Hypothalamus (tissue), 51 donors: ENCODE data around the gene CSRP2.
A peak's percentile ranks its signal among the peaks of the same experiment; 100 is the strongest.

Source experiments
- DNase-seq, 51 donors: peaks; one replicate each; lab custom pipeline; 2025; lab: John Stamatoyannopoulos, UW

Gene CSRP2

GRCh38 chr12:76895796-76896195 lies 17.0 kb upstream of the CSRP2 start:
- DNase-seq = no peak

GRCh38 chr12:76891609-76892008 lies 12.8 kb upstream of the CSRP2 start:
- no peak for DNase-seq

DNA sequence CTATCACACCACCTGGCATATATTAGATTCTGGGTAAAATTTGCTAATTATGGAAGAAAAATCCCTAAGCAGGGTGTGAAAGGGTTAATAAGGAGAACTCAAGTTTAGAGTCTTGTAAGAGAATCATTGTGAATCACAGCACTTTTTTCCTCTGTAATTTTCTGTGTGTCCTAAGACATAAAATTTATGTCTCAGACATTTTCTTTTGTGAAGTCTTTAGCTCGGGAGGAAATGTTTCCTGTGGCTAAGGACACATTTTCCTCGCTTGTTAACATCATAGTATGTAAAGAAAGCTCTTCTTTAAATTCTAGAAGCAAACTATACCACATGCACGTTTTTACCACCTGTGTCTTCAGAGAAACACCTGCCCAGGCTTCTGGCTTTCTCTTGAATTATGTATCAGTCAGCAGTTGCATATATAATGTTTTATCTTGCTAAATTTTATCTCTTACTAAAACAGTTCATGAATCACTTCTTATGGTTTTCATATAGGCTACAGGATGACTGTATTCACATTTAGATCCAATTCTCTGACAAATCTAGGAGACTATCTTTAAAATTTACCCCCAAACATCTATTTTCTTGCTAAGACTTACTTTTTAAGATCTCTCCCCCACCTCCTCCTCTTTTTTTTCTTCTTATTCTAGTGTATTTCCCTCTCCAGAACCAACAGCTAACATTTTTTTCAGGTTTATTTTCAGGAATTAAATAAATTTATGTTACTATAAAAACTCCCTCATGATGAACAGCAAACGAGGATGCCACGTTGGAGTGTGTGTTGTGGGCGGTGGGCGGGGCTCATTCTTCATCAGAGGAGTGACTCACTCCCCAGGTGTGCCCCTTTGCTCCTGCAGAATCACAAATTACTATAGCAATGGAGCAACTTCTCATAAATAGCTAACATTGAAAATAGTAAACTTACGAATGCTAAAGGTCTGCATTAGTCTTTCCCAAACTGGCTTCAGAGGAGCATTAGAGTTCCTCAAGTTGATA lies 11.6 kb upstream of the CSRP2 start:
- peak in 3 of 51 donors; percentile 2 to 41 (median 27) for DNase-seq

GRCh38 chr12:76888775-76889174 lies 10.0 kb upstream of the CSRP2 start:
- no peak for DNase-seq

GRCh38 chr12:76883811-76884210 lies 5.0 kb upstream of the CSRP2 start:
- DNase-seq = no peak

- no peak for DNase-seq
Measured at GRCh38 chr12:76883151-76883550, 4.3 kb upstream of the CSRP2 start.

GRCh38 chr12:76882367-76882766 lies 3.5 kb upstream of the CSRP2 start:
- no peak for DNase-seq

- no peak for DNase-seq
Measured at GRCh38 chr12:76881142-76881541, 2.3 kb upstream of the CSRP2 start.

DNA sequence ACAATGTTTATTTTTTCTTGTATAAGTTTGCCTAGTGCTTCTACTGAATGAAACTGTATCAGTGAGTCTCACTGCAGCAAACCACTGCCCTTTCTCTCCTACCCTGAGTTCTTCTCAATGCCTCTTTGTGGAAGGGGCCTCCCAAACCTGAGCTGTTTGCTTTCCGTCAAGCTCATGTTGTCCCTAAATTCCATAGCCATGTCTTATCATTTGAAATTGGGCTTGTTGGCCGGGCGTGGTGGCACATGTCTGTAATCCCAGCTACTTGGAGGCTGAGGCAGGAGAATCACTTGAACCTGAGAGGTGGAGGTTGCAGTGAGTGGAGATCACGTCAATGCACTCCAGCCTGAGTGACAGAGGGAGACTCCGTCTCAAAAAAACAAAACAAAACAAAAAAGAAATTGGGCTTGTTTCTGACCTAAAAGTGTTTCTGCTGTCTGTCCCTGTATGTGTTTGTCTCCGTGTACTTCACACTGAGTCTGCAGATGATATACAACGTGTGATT lies 1.8 kb upstream of the CSRP2 start:
- DNase-seq = no peak

GRCh38 chr12:76879710-76880518 lies 1.1 kb upstream of the CSRP2 start:
- no peak for DNase-seq

- DNase-seq = peak in 6 of 51 donors; percentile 18 to 49 (median 24)
Measured at GRCh38 chr12:76878099-76878898, 520 bp downstream of the CSRP2 start.

GRCh38 chr12:76876696-76877229 lies 2.1 kb downstream of the CSRP2 start:
- no peak for DNase-seq

DNA sequence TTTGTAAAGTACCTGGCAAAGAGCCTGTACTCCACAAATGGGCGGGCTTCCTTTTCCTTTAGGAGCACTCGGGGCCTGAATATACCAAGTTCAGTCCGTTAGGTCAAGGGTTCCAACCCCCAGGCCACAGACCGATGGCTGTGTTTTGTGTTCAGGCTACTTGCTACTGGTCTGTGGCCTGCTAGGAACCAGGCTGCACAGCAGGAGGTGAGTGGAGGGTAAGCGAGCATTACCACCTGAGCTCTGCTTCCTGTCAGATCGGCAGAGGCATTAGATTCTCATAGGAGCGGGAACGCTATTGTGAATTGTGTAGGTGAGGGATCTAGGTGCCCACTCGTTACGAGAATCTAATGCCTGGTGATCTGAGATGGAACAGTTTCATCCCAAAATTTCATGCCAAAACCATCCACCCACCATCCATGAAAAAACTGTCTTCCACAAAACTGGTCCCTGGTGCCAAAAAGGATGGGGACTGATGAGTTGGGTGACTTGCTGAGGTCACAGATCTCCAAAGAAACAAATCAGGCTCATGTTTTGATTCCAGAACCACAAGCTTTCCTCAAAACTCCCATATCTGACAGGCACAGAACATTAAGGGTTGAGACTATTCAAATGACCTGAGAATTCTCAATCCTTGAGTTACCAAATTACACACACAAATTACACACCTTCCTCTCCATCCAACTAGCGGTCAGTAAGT lies 4.2 kb downstream of the CSRP2 start:
- no peak for DNase-seq

DNA sequence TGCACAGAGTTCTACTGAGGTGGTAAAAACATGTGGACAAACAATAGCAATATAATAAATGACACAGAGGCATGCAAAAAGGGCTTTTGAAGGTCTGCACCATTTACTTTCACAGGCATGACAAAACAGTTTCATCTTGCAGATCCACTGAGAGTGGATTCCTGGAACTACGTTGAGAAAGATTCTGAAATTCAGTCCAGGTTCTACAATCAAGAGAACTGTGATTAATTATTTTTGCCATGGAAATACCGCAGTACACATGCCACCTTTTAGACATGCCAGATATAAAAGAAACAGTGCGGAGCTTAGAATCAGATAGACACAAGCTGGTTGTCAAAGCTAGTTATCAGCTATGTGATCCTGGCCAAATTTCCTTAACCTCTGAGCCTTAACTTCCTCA lies 4.8 kb downstream of the CSRP2 start:
- no peak for DNase-seq

DNA sequence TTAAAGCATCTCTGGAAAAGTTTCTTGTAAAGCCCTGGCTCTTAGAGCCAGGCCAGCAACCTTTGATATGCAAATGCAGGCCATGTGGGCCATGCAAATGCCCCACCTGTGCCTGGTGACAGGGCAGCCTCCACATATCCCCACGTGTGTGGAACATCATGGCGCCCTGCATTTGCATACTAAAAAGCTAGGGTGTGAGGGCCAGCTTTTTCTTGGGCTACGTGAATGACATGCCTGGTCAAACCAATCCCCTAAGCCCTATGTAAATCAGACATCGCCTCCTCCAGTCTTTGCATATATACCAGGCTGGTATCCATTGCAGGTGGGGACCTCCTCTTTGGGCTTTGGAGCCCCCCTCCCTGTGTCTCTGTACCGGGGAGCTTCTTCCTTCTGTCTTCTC lies 6.4 kb downstream of the CSRP2 start:
- DNase-seq = no peak

DNA sequence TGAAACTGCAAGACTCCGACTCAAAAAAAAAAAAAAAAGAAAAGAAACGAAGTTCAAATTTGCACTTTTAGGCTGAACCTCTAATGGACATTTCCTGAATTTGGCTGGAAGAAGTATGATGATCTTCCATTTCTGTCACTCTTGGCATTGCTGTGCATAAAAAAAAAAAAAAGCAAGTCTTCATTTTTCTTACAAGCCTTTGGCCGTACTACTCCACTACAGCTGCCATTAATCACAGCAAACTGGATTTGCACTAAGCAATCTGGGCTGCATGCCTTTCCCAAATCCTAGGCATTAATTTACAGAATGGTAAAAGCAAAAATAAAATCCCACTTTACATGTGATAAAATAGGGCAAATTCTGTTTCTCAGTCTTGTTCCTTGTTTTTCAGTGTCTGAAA lies 7.1 kb downstream of the CSRP2 start:
- no peak for DNase-seq

- no peak for DNase-seq
Measured at GRCh38 chr12:76871082-76871481, 7.7 kb downstream of the CSRP2 start.

DNA sequence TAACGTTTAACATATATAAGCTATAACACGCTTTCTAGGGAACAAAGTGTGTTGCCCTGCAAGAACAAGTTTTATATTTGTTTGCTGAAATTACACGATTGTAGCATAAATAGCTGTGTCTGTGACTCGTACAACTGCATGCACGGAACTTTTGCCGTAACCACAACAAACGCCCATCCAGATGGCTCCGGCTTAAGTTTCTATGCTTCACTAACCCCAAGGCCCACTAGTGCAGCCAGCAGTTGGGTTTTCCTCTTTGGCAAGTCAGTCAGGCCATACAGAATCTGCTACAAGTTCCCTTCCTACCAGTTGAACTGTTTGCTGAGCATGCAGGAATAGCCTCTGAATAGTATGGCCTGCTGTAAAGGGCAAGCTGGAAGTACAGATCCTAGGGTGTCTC lies 12.1 kb downstream of the CSRP2 start:
- no peak for DNase-seq

- no peak for DNase-seq
Measured at GRCh38 chr12:76866151-76866567, 12.7 kb downstream of the CSRP2 start.
